NCI-H2196 treated with DMSO at 0.1 percent for 48 hours (cell line): Measurements from ENCODE around the gene DNAJA2.
A peak's percentile ranks its signal among the peaks of the same experiment; 100 is the strongest.
"Not testable (repeated sequence)": the region's sequence is repeated elsewhere in the genome, so short reads cannot be mapped to it uniquely, and the experiment has no call there.

Source experiments
- DNase-seq: peaks from one replicate; lab custom pipeline; 2025; ENCODE audit not compliant: unreplicated experiment; lab: John Stamatoyannopoulos, UW

DNAJA2 gene

GRCh38 chr16:46973207-46973995 lies at the start of gene DNAJA2:
TSS of gene DNAJA2 (minus strand) at chr16:46973674. CDS start at chr16:46973572, 102 bp downstream.
- DNase-seq = peak; percentile 58

DNA sequence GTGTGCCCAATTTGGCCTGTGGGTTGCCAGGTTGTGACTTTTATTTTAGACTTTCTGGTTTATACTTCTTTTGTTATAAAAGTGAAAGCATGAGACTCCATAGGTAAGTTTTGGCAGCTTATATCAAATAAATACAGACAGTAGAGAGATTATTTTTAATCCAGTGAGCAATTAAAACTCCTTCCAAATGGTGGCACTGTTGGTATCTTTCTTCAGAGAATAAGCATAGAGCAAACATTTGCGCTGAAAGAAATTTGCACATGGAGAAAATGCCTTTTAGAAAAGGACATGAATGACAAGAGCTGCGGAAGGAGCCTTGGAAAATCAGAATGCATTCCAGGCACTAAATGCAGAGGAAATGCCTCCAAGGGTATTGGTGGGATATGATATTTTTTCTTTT lies 46.1 kb upstream of the DNAJA2 start:
- DNase-seq = no peak

- no peak for DNase-seq
Measured at GRCh38 chr16:47018223-47018891, 44.9 kb upstream of the DNAJA2 start.

DNA sequence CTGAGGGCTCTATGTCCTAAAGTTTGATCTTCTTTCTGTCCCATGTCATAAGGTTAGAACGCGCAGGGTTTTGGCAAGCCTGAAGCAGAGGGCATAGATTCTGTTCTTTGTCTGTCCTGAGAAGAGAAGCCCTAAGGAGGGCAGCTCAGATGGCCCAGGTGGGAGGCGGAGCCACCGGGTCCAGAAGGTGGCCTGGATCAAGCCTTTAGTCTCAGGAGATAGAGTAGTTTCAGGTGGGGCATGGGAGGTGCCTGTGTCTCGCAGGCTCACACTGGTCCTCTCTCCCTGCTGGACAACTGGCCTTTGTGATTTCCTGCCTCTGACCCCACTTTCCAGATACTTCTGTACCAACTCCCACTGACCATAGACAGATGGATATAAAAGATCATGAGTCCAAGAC lies 44.2 kb upstream of the DNAJA2 start:
- no peak for DNase-seq

DNA sequence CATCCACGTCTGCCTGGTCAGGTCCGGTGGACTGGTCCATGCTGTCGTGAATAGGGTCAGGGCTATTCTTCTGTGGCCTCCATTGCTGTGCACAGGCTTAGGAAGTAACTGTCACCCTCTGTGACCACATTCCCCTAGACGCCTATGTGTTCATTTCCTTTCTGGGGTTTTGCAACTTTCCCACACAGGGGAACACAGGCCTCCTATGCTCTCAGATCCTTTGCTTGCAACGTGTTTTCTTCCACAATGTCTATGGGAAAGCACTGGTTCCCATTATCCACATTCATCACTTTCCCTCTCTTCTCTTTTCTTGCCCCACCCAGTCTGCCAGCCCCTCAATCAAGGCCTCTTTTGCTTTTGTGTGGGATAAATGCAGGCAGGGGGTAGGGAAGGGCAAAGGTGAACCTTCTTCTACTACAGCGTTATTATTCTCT lies 43.2 kb upstream of the DNAJA2 start:
- DNase-seq = no peak

- DNase-seq = no peak
Measured at GRCh38 chr16:47013910-47014309, 40.4 kb upstream of the DNAJA2 start.

- DNase-seq = no peak
Measured at GRCh38 chr16:47013172-47013571, 39.7 kb upstream of the DNAJA2 start.

DNA sequence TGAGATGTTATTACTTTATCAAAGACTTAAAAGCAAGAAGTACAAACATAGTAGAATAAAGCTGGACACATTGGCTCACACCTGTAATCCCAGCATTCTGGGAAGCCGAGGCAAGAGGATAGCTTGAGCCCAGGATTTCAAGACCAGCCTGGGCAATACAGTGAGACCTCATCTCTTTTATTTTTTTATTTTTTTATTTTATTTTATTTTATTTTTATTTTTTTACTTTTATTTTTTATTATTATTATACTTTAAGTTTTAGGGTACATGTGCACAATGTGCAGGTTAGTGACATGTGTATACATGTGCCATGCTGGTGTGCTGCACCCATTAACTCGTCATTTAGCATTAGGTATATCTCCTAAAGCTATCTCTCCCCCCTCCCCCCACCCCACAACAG lies 37.3 kb upstream of the DNAJA2 start:
- not testable (repeated sequence) for DNase-seq

DNA sequence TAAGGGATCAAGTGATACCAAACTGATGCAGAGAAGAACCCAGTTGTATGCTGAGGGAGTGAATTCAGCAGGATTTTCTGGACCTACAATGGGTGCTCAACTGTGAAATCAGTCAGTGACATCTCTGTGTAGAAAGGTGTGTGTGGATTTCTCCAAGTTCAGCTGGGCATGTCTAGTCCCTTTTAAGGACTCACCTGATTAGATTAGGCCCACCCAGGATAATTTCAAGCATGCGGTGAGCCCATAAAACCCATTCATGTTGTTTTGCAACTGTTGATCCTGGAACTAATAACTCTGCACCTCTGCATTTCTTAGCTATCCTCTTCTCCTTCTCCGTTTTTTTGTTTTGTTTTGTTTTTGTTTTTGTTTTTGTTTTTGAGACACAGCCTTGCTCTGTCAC lies 35.1 kb upstream of the DNAJA2 start:
- no peak for DNase-seq

DNA sequence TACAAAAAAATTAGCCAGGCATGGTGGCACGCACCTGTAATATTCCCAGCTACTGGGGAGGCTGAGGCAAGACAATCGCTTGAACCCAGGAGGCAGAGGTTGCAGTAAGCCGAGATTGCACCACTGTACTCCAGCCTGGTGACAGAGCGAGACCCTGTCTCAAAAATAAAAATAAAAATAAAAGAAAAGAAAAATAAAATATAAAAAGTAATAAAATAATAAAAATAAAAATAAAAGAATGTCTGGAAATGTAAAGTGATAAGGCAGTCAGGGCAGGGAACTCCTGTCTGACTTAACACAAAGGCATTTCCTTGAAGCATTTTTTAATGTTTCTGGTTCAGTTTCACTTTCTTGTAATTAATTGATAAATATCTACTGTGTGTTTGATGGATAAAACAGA lies 34.7 kb upstream of the DNAJA2 start:
- no peak for DNase-seq

- no peak for DNase-seq
Measured at GRCh38 chr16:47004652-47005051, 31.2 kb upstream of the DNAJA2 start.

GRCh38 chr16:47000066-47000465 lies 26.6 kb upstream of the DNAJA2 start:
- DNase-seq = not testable (repeated sequence)

DNA sequence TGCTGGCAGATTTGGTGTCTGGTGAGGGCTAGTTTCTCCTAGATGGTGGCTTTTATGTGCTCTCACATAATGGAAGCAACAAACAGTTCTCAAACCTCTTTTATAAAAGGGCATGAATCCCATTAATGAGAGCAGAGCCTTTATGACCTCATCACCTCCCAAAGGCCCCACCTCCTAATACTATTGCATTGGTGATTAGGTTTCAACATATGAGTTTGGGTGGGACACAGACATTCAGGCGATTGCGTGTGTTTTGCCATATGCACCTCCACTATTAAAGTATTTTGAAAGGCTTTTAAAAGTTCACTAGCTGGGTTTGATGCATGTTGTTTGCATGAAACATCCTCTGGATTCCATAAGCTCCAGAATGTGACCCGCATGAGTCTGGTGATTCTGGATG lies 24.4 kb upstream of the DNAJA2 start:
- DNase-seq = no peak

GRCh38 chr16:46996952-46997458 lies 23.5 kb upstream of the DNAJA2 start:
- no peak for DNase-seq

DNA sequence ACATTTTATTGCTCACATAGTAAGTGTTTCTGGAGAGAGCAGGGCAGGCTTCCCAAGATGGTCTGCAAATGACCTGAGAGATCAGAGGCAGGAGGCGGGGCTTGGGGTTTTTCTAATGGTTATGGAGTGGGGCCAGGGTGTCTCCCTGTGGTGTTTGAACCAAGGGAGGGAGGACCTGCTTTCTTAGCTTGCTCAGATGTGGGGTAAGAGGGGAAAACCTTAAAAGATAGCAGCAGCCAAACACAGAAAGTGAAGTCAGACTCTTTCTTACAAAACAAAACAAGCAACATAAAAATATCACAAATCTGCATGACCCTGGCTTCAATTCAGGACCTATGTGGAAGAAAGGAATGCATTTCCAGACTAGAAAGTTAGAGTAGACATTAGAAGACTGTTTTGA lies 22.9 kb upstream of the DNAJA2 start:
- DNase-seq = no peak

- DNase-seq = no peak
Measured at GRCh38 chr16:46991729-46992704, 18.5 kb upstream of the DNAJA2 start.

DNA sequence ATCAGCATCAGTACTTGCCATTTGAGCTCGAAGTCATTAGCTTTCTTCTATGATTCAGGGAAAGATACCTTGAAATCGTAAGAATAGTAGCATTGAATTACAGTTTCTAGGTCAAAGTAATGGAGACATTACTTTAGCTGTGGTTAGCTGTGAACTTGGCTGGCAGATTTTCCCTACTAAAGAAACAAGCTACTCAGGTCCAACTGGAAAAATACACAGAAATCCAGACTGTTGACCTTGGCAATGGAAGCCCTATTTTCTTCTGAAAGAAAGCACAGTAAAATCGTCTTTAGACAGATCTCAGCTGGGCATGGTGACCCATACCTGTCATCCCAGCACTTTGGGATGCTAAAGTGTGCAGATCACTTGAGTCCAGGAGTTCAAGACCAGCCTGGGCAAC lies 13.4 kb upstream of the DNAJA2 start:
- no peak for DNase-seq

- no peak for DNase-seq
Measured at GRCh38 chr16:46986438-46986837, 13.0 kb upstream of the DNAJA2 start.

- no peak for DNase-seq
Measured at GRCh38 chr16:46982335-46982734, 8.9 kb upstream of the DNAJA2 start.

DNA sequence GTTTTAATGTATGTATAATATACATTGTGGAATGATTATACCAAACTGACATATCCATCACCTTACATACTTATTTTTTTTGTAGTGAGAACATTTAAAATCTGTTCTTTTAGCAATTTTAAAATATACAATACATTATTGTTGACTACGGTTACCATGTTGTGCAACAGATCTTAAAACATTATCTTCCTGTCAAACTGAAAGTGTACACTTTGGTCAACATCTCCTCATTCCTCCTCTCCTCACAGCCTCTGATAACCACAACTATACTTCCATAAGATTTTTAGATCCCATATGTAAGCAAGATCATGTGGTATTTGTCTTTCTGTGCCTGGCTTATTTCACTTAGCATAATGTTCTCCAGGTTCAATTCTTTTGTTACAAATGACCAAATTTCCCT lies 7.5 kb upstream of the DNAJA2 start:
- no peak for DNase-seq

DNA sequence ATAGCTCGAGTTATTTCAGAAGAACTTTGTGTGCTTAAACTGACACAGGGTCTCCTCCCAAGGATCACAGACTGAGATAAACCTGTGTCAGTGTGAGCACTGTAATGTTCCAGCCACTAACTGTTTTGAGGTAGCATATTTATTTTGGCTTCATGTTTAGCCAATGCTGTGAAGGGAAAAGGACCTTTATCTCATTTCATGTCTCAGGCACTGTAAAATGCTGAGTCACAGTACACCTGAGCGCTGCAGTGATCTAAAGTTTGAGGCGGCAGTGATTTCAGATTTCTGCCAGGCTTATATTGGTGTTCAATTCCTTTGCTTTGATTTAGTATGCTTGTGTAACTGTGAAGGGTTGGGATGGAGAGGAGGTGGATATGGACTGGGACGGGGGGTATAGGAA lies 3.1 kb upstream of the DNAJA2 start:
- no peak for DNase-seq
